ENCODE results near the gene ITCH.
"Not testable (repeated sequence)": the region's sequence is repeated elsewhere in the genome, so short reads cannot be mapped to it uniquely, and the experiment has no call there.

Gene ITCH

DNA sequence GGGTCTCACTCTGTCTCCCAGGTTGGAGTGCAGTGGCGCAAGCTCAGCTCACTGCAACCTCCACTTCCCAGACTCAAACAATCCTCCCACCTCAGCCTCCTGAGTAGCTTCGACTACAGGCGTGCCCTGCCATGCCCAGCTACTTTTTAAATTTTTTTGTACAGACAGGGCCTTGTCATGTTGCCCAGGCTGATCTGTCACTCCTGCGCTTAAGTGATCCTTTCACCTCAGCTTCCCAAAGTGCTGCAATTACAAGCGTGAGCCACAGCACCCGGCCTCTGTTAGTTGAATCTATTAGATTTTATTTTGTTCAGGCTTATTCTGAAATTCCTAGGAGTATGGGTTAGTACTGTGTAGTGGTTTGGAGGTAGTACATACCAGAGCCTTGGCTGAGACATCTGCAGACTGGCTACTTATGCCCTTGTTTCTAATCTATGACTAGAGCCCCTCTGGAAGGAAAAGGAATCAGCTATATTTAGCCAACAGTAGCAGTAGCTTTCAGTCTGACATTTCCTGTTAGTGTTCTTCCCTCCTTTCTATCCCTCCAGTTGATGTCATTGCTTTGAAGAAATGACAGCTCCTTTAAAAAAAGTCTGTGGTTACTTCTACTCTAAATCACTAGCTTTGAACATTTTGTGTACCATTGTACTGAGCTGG is 74.4 kb downstream of the ITCH start:
- H3K36me3 ChIP-seq (ENCODE audit: control insufficient read depth, insufficient read depth, low read length), result peaks cover 61% of the 10 kb centered on the region
- no peaks in the 10 kb centered on the region for H3K27me3 ChIP-seq (ENCODE audit: control insufficient read depth, insufficient read depth, low read length)
- no peaks in the 10 kb centered on the region for H3K4me1 ChIP-seq (ENCODE audit: control insufficient read depth, insufficient read depth, low read length)
- no peak overlapping the region for H3K27ac ChIP-seq (ENCODE audit: low read depth, low read length)
- no peaks in the 10 kb centered on the region for H3K9me3 ChIP-seq (ENCODE audit: control insufficient read depth, insufficient read depth, low read length)
- no peak overlapping the region for H3K9ac ChIP-seq (ENCODE audit: low read depth, low read length)
- H3K4me3 ChIP-seq (ENCODE audit: low read depth, low read length), result no peak overlapping the region

DNA sequence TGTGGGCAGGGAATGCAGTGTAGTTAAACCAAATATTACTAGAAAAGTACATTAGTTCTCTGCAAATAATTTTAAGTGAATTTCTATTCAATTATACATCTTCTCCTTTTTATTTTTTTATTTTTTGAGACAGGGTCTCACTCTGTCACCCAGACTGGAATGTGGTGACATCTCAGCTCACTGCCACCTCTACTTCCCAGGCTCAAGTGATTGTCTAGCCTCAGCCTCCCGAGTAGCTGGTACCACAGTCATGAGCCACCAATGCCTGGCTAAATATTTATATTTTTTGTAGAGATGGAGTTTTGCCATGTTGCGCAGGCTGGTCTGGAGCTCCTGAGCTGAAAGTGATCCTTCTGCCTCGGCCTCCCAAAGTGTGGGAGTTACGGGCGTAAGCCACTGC is 76.1 kb downstream of the ITCH start:
- H3K27me3 ChIP-seq (ENCODE audit: control insufficient read depth, insufficient read depth, low read length), result no peaks in the 10 kb centered on the region
- H3K4me1 ChIP-seq (ENCODE audit: control insufficient read depth, insufficient read depth, low read length), result no peaks in the 10 kb centered on the region
- peaks cover 76% of the 10 kb centered on the region for H3K36me3 ChIP-seq (ENCODE audit: control insufficient read depth, insufficient read depth, low read length)
- H3K4me3 ChIP-seq (ENCODE audit: low read depth, low read length), result no peak overlapping the region
- H3K9ac ChIP-seq (ENCODE audit: low read depth, low read length), result no peak overlapping the region
- no peaks in the 10 kb centered on the region for H3K9me3 ChIP-seq (ENCODE audit: control insufficient read depth, insufficient read depth, low read length)
- no peak overlapping the region for H3K27ac ChIP-seq (ENCODE audit: low read depth, low read length)

GRCh38 chr20:34441423-34441822 is 78.3 kb downstream of the ITCH start:
- not testable (repeated sequence) for H3K9me3 ChIP-seq (ENCODE audit: control insufficient read depth, insufficient read depth, low read length); H3K4me3 ChIP-seq (ENCODE audit: low read depth, low read length); H3K9ac ChIP-seq (ENCODE audit: low read depth, low read length); H3K4me1 ChIP-seq (ENCODE audit: control insufficient read depth, insufficient read depth, low read length); H3K27ac ChIP-seq (ENCODE audit: low read depth, low read length); H3K27me3 ChIP-seq (ENCODE audit: control insufficient read depth, insufficient read depth, low read length)
- peaks cover 92% of the 10 kb centered on the region for H3K36me3 ChIP-seq (ENCODE audit: control insufficient read depth, insufficient read depth, low read length)

DNA sequence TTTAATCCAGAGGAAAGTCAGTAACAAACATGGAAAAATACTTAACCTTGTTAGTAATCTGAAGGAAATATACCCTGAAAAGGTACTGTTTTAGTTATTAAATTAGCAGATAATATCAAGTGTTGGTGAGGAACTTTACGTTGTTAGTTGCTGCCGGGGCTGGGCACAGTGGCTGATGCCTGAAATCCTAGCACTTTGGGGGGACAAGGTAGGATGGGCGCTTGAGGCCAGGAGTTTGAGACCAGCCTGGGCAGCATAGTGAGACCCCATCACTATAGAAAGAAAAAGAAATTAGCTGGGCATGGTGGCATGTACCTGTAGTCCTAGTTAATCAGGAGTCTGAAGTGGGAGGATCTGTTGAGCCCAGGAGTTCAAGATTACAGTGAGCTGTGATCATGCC is 80.5 kb downstream of the ITCH start:
- Histone ChIP-seq H3K27me3 (ENCODE audit: control insufficient read depth, insufficient read depth, low read length) (no peaks in the 10 kb centered on the region), H3K27ac (ENCODE audit: low read depth, low read length) (no peak overlapping the region), H3K9me3 (ENCODE audit: control insufficient read depth, insufficient read depth, low read length) (no peaks in the 10 kb centered on the region), H3K4me1 (ENCODE audit: control insufficient read depth, insufficient read depth, low read length) (no peaks in the 10 kb centered on the region), H3K36me3 (ENCODE audit: control insufficient read depth, insufficient read depth, low read length) (peaks cover 95% of the 10 kb centered on the region), H3K4me3 (ENCODE audit: low read depth, low read length) (no peak overlapping the region), H3K9ac (ENCODE audit: low read depth, low read length) (no peak overlapping the region)

GRCh38 chr20:34445177-34446065 is 82.3 kb downstream of the ITCH start:
- Histone ChIP-seq H3K4me3 (ENCODE audit: low read depth, low read length) (no peak overlapping the region), H3K27me3 (ENCODE audit: control insufficient read depth, insufficient read depth, low read length) (no peaks in the 10 kb centered on the region), H3K27ac (ENCODE audit: low read depth, low read length) (no peak overlapping the region), H3K9me3 (ENCODE audit: control insufficient read depth, insufficient read depth, low read length) (no peaks in the 10 kb centered on the region), H3K4me1 (ENCODE audit: control insufficient read depth, insufficient read depth, low read length) (no peaks in the 10 kb centered on the region), H3K36me3 (ENCODE audit: control insufficient read depth, insufficient read depth, low read length) (peaks cover 95% of the 10 kb centered on the region), H3K9ac (ENCODE audit: low read depth, low read length) (no peak overlapping the region)

- no peaks in the 10 kb centered on the region for H3K4me1 ChIP-seq (ENCODE audit: control insufficient read depth, insufficient read depth, low read length)
- H3K36me3 ChIP-seq (ENCODE audit: control insufficient read depth, insufficient read depth, low read length), result peaks cover 95% of the 10 kb centered on the region
- H3K9ac ChIP-seq (ENCODE audit: low read depth, low read length), result no peak overlapping the region
- no peak overlapping the region for H3K27ac ChIP-seq (ENCODE audit: low read depth, low read length)
- no peaks in the 10 kb centered on the region for H3K27me3 ChIP-seq (ENCODE audit: control insufficient read depth, insufficient read depth, low read length)
- no peak overlapping the region for H3K4me3 ChIP-seq (ENCODE audit: low read depth, low read length)
- no peaks in the 10 kb centered on the region for H3K9me3 ChIP-seq (ENCODE audit: control insufficient read depth, insufficient read depth, low read length)
Measured at GRCh38 chr20:34448517-34448916, 85.4 kb downstream of the ITCH start.

DNA sequence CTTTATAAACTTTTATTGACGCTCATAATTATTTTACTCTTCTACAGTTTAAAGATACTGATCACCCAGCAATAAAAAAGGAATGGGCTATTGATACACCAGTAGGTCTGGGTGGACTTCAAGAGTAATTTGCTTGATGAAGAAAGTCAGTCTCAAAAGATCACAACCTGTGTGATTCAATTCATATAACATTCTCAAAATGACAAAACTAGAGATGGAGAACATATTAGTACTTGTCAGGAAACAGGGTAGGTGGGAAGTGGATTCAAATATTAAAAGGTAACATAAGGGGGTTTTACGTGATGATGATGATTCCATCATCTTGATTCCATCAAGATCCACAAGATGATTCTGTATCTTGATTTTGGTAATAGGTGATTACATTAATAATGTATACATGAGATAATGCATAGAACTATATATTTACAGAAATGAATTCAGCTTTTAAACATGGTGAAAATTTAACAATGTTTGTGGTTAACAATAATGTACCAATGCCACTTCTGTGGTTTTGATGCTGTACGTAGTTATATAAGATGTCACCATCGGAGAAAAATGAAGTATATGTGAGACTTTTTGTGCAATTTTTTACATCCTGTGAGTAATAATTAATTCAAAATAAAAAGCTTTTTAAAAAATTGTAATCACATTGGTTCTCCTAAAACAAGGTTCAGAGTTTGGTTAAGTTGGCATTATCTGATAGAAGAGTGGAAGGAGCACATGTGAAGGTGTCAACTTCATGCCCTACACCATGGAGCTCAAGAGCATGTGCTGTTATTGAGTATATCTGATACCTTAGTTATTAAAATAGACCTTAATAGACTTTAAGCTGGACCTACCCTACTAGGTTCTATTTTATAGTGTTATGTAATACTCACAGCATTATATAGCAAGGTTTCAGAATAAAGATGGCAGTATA is 86.9 kb downstream of the ITCH start:
- Histone ChIP-seq H3K27me3 (ENCODE audit: control insufficient read depth, insufficient read depth, low read length) (no peaks in the 10 kb centered on the region), H3K36me3 (ENCODE audit: control insufficient read depth, insufficient read depth, low read length) (peaks cover 83% of the 10 kb centered on the region), H3K9ac (ENCODE audit: low read depth, low read length) (no peak overlapping the region), H3K9me3 (ENCODE audit: control insufficient read depth, insufficient read depth, low read length) (no peaks in the 10 kb centered on the region), H3K4me3 (ENCODE audit: low read depth, low read length) (no peak overlapping the region), H3K4me1 (ENCODE audit: control insufficient read depth, insufficient read depth, low read length) (no peaks in the 10 kb centered on the region), H3K27ac (ENCODE audit: low read depth, low read length) (no peak overlapping the region)

DNA sequence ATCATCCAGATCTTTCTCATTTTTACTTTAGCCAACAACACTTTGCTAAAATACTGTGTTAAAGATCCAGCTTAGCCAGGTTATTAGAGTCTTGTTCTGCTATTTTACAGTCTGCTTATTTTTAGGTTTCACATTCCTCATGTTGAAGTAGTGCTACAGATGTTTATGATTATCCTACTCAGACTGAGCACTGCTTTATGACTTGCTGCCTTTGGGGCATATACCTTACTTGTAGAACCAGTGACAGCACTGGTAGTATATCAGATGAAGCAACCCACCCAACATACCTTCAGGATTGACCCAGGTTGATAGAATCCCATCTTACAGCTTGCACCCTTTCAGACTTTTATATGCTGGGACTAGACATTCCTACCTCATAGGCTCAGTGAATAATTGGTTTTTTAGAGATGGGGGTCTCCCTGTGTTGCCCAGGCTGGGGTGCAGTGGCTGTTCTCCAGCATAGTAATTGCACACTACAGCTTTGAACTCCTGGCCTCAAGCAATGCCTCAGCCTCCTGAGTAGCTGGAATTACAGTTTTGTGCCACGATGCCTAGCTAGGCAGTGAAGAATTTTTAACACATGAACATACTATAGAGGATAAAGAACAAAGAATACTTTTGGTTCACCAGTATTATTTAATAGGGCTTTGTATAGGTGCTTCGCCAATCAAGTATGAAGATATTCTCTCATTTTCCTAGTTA is 89.4 kb downstream of the ITCH start:
- Histone ChIP-seq H3K36me3 (ENCODE audit: control insufficient read depth, insufficient read depth, low read length) (peaks cover 71% of the 10 kb centered on the region), H3K9ac (ENCODE audit: low read depth, low read length) (no peak overlapping the region), H3K4me3 (ENCODE audit: low read depth, low read length) (no peak overlapping the region), H3K27ac (ENCODE audit: low read depth, low read length) (no peak overlapping the region), H3K9me3 (ENCODE audit: control insufficient read depth, insufficient read depth, low read length) (no peaks in the 10 kb centered on the region), H3K27me3 (ENCODE audit: control insufficient read depth, insufficient read depth, low read length) (no peaks in the 10 kb centered on the region), H3K4me1 (ENCODE audit: control insufficient read depth, insufficient read depth, low read length) (no peaks in the 10 kb centered on the region)

GRCh38 chr20:34458631-34459030 is 95.6 kb downstream of the ITCH start:
- H3K4me3 ChIP-seq (ENCODE audit: low read depth, low read length), result no peak overlapping the region
- peaks cover 68% of the 10 kb centered on the region for H3K36me3 ChIP-seq (ENCODE audit: control insufficient read depth, insufficient read depth, low read length)
- no peaks in the 10 kb centered on the region for H3K9me3 ChIP-seq (ENCODE audit: control insufficient read depth, insufficient read depth, low read length)
- H3K27ac ChIP-seq (ENCODE audit: low read depth, low read length), result no peak overlapping the region
- no peaks in the 10 kb centered on the region for H3K4me1 ChIP-seq (ENCODE audit: control insufficient read depth, insufficient read depth, low read length)
- no peak overlapping the region for H3K9ac ChIP-seq (ENCODE audit: low read depth, low read length)
- no peaks in the 10 kb centered on the region for H3K27me3 ChIP-seq (ENCODE audit: control insufficient read depth, insufficient read depth, low read length)

GRCh38 chr20:34459209-34459897 is 96.3 kb downstream of the ITCH start:
- Histone ChIP-seq H3K4me1 (ENCODE audit: control insufficient read depth, insufficient read depth, low read length) (no peaks in the 10 kb centered on the region), H3K9ac (ENCODE audit: low read depth, low read length) (no peak overlapping the region), H3K27ac (ENCODE audit: low read depth, low read length) (no peak overlapping the region), H3K27me3 (ENCODE audit: control insufficient read depth, insufficient read depth, low read length) (no peaks in the 10 kb centered on the region), H3K36me3 (ENCODE audit: control insufficient read depth, insufficient read depth, low read length) (peaks cover 69% of the 10 kb centered on the region), H3K4me3 (ENCODE audit: low read depth, low read length) (no peak overlapping the region), H3K9me3 (ENCODE audit: control insufficient read depth, insufficient read depth, low read length) (no peaks in the 10 kb centered on the region)

Measured in HUES48 (cell line).